GOT3 (cell line): Measurements from ENCODE around the gene SEC16B.

Experiments used
- DNase-seq: peaks from one replicate; lab custom pipeline; 2025; ENCODE audit warnings: mixed read lengths; lab: John Stamatoyannopoulos, UW

The SEC16B gene

DNA sequence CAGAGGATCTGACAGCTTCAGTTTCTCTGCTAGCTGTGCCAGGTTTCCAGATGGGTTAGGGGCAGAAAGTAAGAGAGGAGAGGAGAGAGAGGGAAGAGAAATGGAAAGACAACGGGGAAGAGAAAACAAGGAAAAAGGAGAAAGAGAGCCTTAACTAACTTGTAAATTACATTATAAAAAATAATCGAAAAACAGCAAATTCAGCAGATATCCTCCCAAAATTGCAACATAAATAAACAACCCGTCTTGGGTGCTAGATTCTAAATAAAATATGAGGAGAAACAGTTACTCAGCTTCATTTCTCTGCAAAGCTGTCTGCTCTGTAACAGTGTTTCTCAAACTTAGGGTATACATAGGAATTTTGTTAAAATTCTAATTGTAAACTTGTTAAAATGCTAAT, 29.2 kb downstream of the SEC16B start:
- DNase-seq: no peak

- DNase-seq: no peak
Observed at GRCh38 chr1:177937931-177938330, 31.9 kb downstream of the SEC16B start.

DNA sequence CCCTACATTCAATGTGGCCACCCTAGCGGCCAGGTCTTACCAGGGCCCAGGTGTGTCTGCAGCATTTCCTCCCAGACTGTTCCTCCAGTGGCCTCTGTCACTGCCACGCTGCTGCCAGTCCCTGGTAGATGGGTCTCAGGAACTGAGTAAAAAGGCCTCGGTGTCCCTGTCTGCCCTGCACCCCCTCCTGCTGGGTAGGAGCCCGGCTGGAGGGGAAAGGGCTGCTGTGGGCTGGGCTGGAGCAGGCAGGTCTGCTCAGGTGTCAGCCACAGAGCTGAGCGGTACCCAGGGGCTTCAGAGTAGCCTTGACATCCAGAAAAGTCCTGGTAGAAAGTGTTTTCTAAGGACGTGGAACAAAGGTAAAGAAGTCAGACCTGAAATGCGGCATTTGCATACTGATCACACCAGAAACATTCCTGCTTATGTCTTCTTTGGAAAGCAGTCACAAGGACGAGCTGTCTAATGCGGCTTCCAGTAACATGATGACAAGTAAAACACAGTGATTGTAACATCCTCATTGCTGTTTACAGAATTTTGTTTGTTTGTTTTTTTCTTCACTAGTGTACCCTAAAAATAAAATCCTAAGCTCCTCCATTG, 32.6 kb downstream of the SEC16B start:
- no peak for DNase-seq

DNA sequence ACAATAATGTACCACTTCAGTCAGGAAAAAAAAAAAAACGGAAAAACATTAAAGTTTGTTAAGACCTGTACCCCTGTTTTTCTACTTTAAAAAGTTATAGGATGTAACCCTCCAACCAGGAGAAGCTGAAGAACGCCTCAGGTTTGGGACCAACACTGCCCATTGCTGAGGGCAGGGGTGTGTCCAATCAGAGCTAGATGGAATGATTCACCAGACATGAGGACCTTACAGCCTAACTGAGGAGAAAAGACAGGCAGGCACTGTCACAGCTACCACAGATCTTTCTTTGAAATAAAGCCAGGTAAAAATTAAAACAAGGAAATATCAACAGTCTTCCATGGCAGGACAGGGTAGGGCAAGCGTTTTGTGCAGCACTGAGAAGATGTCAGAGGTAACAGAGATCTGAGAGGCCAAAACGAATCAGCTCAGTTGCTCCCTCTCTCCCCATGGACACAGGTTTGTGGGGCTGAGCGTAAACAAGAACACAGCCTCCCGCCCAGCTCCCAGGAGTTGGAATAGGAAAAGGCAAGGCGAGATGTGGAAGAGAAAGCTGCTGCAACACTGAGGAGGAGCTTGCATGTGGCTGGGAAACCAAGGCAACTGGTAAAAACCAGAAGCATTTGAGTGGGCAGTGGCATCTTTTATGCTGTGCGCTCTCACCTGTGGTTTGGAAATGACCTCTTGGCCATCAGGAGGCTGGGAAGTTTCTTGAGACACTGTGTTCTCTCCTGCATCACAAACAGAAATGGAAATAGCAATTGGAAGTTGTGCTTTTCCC, 34.0 kb downstream of the SEC16B start:
- no peak for DNase-seq

- no peak for DNase-seq
Observed at GRCh38 chr1:177934927-177935326, 34.9 kb downstream of the SEC16B start.

DNA sequence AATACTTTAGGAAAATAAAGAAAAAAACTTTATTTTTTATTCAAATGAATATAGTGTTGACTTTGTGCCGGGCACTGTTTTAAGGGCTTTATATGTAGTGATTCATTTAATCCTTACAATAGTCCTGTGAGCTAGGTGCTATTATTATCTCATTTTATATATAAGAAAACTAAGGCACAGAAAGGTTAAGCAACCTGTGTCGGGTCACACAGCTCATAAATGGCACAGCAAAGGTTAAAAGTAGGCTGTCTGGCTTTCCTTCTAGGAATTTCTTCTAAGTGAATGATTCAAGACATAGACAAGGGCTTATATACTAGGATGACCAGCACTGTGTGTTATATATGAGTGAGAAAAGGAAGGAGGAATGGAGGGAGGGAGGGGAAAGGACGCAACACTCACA, 35.4 kb downstream of the SEC16B start:
- DNase-seq: no peak

GRCh38 chr1:177933881-177934280, 36.0 kb downstream of the SEC16B start:
- no peak for DNase-seq

- DNase-seq: no peak
Observed at GRCh38 chr1:177932123-177932522, 37.7 kb downstream of the SEC16B start.

DNA sequence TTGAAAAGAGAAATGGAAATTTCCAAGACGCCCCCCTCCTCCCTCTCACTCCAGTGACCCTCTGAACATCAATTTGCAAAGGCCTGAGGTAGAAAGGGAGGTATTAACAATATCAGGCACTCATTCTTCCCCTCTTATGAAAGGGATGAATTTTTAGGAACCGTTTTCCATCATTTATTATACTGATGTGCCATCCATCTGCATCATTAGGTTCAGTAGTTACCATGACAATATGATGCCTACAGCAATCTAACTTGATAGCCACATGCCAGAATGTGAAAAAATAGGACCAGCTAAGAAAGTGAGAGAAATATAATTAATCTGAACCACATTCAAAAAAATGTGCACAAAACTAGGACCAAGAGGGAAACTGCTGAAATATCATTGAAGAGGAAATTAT, 40.9 kb downstream of the SEC16B start:
- no peak for DNase-seq

- no peak for DNase-seq
Observed at GRCh38 chr1:177928194-177928593, 41.7 kb downstream of the SEC16B start.

DNA sequence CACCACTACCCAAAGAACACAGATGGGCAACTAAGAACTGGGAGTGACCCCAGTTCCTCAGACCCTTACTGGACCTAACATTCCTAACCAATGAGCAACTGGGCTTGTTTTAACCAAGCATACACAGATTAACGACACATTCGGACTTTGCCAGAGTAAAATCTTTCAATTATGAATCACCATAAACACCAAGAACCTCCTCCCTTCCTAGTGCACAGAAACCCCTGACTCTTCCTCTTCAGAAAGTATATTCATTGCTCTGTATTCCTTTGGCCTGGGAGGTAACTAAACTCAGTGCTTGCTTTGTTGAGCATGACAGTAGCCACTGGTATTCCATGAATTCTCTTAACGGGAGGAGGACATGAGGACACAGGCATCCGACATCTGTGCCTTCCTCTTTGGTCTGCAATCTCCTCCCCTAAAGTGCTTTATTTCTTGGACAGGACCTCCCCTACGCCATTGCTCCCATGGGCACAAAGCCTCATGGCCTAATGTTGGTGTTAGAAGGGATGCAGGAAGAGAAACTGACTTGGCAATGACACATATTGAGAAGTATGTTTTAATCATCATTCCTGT, 42.7 kb downstream of the SEC16B start:
- DNase-seq: no peak

DNA sequence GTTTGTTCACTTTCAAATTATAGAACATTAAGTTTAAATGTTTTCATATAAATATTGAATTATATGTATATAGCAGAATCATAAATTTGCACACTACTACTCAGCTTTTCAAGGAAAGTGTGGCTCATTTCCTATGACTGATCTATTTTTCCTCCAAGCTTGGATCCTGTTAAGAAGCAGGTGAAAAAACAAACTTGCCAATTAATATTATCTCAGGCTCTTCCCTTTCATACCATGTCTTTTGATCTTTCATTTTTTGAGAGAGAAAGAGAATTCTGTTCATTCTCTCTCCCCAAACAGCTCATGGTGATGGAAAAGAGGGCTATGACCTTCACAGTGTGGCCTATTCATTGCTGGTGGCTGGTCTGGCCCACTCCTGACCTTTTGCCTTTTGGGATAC, 43.7 kb downstream of the SEC16B start:
- no peak for DNase-seq

GRCh38 chr1:177925006-177925405, 44.9 kb downstream of the SEC16B start:
- no peak for DNase-seq

GRCh38 chr1:177923441-177923840, 46.4 kb downstream of the SEC16B start:
- DNase-seq: no peak

- no peak for DNase-seq
Observed at GRCh38 chr1:177922209-177922608, 47.6 kb downstream of the SEC16B start.

DNA sequence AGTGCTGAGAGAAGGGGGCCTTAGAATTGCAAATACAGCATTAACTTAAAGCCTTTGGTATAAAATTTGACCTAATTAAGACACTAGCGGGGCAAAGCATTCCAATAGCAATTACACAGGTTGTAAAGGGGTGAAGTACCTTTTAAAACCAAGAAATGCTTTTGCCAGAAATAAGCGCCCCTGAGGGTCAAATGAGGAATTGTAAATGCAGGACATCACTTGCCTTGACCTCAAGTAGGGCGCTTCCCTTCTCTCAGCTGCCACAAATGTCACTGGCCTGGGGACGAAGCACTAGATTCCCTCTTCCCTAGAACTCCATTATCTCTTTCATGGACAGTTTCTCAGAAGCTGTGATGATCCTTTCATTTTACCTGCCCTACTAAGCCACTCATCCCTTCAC, 48.3 kb downstream of the SEC16B start:
- no peak for DNase-seq

GRCh38 chr1:177920091-177920490, 49.8 kb downstream of the SEC16B start:
- no peak for DNase-seq

- no peak for DNase-seq
Observed at GRCh38 chr1:177915641-177916040, 54.2 kb downstream of the SEC16B start.

GRCh38 chr1:177914603-177915002, 55.3 kb downstream of the SEC16B start:
- no peak for DNase-seq

GRCh38 chr1:177913762-177914540, 55.9 kb downstream of the SEC16B start:
- no peak for DNase-seq

DNA sequence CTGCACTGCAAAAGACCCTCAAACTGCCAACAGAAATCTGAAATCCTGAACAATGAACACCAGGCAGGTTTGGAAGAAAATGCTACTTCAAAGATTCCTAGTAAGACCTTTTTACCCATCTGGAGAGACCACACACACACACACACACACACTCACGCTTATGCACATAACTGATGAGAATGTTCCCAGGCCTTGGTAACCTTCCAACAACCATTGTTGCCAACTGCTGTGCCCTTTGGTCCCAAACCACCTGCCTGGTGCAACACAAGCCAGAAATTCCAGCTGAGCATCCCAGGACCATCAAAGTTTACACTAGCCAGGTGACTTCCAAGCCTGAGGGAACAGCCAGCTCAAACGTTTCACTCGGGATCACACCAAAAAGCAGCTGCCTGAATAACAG, 56.9 kb downstream of the SEC16B start:
- DNase-seq: no peak

DNA sequence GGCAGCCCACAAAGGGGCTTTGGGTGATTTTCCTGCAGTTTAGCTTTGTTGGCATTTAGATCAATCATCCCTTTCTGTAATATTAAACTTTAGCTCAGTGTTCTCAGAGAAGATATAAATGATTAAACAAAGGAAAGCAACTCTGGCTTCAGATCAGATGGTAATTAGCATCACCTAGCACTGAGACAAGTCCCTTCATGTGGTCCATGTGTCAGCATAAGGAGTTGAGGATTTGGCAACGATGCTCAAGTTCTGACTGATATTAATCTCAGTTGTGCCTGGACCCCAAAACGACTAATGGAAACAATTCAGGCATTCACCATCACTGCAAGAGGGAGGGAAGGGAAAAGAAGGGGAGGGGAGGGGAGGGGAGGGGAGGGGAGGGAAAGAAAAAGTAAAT, 60.4 kb downstream of the SEC16B start:
- DNase-seq: no peak

DNA sequence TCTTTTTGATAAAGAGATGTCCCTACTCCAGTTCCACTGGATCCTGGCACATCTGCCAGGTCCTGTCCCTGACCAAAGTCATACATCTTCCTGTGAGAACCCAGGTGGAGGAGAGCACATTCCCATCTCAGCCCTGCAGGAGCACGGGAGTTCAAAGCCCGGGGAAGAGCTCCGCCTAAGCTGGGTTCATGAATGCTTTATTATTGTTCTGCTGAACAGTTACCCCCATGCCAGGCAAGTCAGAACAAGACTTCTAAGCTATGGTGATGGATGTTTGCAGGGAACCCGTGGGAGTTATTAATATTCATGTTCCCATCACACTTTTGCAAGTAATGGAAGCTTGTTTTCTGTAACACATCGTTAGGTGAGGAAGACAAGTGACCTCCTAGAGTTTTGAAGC, 62.9 kb downstream of the SEC16B start:
- DNase-seq: no peak
